Measurements from ENCODE around the gene AIPL1.

The AIPL1 gene

GRCh38 chr17:6413065-6413464, 21.9 kb downstream of the AIPL1 start:
- DNase-seq, result peak; percentile 72

GRCh38 chr17:6408735-6409134, 26.2 kb downstream of the AIPL1 start:
- no peak for DNase-seq

GRCh38 chr17:6408276-6408675, 26.6 kb downstream of the AIPL1 start:
- no peak for DNase-seq

DNA sequence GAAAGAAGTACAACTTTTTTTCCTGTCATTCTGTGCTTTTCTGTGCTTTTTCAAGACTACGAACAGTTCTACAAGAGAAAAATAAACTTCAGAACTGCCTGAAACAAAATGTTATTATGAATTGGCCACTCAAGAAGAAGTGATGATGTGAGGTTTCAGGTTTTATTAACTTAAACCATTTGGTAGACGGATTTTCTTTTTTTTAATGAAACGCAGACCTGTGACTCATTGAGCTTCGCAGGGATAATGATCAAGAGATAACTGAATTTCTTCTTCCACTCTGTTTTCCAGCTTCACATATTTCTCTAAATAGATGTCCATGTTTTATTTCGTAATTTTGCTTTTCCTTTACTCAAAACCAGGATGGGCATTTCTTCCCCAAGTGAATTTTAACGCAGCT, 32.7 kb downstream of the AIPL1 start:
- no peak for DNase-seq

GRCh38 chr17:6398955-6399354, 36.0 kb downstream of the AIPL1 start:
- no peak for DNase-seq

GRCh38 chr17:6394055-6394606, 40.8 kb downstream of the AIPL1 start:
- DNase-seq, result no peak

DNA sequence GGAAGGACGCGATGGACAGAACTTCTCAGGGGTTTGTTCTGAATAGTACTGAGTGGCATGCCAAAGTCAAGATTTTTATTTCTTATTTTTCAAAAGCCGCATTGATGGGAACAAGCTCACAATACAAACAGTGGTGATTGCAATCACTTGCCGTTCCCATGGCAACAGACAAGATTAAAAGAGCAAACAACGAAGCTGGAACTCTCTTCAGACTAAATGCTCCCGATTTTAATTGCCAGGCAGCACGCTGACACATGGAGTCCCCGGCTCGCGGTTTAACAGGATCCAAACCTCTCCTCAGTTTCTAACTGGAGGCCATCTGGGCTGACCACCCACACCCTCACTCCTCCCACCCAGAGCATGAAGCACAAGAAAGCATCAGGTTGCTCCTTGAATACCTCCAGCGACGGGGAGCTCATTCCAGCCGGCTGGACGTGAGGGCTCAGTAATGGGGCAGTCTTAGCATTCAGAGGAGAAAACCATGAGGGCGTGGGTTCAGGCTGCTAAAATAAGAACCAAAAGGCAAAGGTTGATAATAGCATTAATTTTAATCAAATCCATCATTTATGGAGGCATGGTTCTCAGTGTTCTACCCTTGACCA, 41.5 kb downstream of the AIPL1 start:
- DNase-seq, result no peak

GRCh38 chr17:6392609-6393350, 42.1 kb downstream of the AIPL1 start:
- DNase-seq, result no peak

DNA sequence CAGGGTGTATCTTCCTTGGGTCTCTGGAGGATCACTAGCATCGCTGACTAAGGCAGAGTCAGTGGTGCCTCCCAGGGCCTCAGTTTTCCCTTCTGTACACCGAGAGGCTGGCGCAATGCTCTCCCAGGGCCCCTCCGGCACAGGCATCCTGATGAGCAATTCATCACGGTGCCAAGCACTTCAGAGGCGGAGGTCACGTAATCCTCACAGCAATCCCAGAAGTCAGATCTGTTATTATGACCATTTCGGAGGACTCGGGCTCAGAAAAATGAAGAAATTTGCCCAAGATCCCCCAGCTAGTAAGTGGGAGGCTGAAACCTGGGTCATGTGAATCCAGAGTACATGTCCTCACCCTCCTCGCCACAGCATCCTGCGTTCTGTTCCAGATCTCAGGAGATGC, 46.5 kb downstream of the AIPL1 start:
- DNase-seq, result no peak

- no peak for DNase-seq
These were observed 47.1 kb downstream of the AIPL1 start for GRCh38 chr17:6387858-6388257.

DNA sequence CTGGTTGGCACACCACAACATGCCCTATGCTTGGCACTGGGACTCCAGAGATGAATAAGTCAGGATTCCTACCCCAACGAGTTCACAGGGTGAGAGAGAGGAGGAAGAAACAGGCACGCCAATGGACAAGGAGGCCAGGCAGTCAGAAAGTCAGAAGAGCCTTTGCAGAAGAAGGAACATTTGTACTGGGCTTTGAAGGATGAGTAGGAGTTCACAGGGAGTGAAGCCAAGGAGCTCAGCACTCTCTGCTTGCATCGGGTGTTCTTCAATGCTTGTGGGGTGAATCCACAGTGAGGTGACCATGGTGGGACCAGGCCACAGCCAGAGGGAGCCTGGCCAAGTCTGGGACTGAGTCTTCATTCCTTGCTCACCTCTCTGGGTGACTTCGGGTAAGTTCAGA, 47.5 kb downstream of the AIPL1 start:
- DNase-seq, result no peak

DNA sequence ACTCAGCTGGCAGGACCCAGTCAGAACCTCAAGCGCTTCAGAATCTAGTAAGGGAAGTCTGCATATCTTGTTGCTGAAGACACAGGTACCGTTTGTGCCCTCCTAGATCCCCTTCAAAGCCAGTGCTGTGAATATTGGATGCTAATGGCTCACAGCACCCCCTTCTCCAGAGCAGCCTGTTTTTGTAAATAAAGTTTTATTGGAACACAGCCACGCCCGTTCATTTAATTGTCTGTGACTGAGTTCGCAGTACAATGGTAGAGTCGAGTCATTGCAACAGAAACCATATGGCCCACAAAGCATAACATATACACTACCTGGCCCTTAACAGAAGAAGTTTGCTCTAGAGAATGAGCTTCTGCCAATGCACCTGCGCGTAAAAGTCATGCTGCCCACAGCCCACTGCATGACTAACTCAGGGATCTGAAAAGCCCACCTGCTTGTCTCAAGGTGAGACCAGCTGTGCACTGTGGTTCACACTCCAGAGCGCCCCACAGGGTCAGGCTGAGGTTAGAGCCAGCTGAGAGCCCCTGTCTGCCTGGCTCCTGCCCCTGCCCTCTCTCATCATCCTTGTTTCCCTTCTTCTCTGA, 48.8 kb downstream of the AIPL1 start:
- DNase-seq, result no peak

- no peak for DNase-seq
These were observed 50.4 kb downstream of the AIPL1 start for GRCh38 chr17:6384481-6384880.

- DNase-seq, result no peak
These were observed 53.1 kb downstream of the AIPL1 start for GRCh38 chr17:6381526-6382465.

DNA sequence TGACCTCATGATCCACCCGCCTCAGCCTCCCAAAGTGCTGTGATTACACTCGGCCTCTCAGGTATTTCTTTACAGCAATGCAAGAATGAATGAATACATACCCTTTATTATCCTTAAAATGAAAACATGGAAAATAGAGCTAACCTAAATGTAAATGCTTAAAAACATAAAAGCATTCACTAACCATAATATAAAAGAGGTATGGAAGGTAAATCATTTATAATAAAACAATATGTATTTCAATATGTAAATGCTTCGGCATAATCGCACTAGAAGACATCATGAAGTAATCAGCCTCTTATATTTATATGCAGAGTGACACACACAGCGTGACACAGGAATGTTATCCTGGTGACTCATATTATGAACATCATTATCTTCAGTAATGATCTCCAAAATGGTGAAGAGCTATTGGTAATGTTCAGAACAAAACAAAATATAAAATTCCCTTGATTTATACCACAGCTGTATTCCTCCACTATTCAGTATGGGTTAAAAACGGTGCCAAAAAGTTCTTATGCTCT, 53.9 kb downstream of the AIPL1 start:
- no peak for DNase-seq

- no peak for DNase-seq
These were observed 57.0 kb downstream of the AIPL1 start for GRCh38 chr17:6377906-6378305.

DNA sequence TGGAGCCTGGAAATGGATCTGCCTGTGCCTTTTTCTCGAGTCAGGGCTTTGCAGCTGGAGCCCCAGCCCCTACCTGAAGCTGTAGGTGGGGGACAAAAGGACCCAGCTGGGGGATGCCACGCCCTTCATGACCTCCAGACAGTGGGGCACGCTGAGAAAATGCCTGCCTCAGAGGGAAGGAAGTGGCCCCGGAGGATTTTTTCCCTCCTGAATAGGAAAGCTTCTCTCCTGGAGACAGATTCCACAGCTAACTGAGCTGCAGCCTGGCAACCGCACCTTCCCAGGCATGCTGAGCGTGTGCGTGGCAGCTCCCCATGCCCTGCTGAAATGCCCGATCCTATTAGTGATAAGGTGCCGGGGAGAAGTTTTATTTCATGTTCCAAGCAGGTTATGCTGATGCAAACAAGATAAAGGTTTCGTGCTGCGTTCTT, 58.0 kb downstream of the AIPL1 start:
- DNase-seq, result no peak

GRCh38 chr17:6374761-6375312, 60.1 kb downstream of the AIPL1 start:
- no peak for DNase-seq

- DNase-seq, result no peak
These were observed 60.6 kb downstream of the AIPL1 start for GRCh38 chr17:6374271-6374691.

Measured in hematopoietic multipotent progenitor cell treated with erythropoietin and hydrocortisone succinate and interleukin-3 and kit ligand, for 6 days (in vitro differentiated cells).